Lung (tissue), 12 donors: ENCODE data around the gene GAS6. TPM values are rescaled to one million over a fixed set of nuclear protein-coding genes. Genes with fewer than 3 reads are reported as not detected.
"Not testable (repeated sequence)": the region's sequence is repeated elsewhere in the genome, so short reads cannot be mapped to it uniquely, and the experiment has no call there.

ENCODE experiments used
- ATAC-seq: fragments of 200-7000 bp; cut with Tn5 transposase; one replicate; pipeline ENCODE4 v1.9.1; 2020; ENCODE audit warnings: moderate number of reproducible peaks; ENCODE audit not compliant: insufficient read depth, low FRiP score
- DNase-seq, 3 donors: peaks; one replicate each; pipeline ENCODE4 v3.0.0-alpha.2; 2013 to 2017
- H3K27ac ChIP-seq, 2 donors: one replicate each; pipeline ENCODE4 v1.5.1; 2013; ENCODE audit warnings: mild to moderate bottlenecking in 2 of 2, moderate library complexity in 2 of 2, control low read depth in 1 of 2, inconsistent platforms in 1 of 2, low read depth in 1 of 2, low read length in 1 of 2
- H3K27me3 ChIP-seq, 3 donors: one replicate each; pipeline ENCODE4 v1.5.1; 2013; ENCODE audit warnings: low read length in 2 of 3; ENCODE audit not compliant: control insufficient read depth in 3 of 3, insufficient read depth in 3 of 3
- H3K36me3 ChIP-seq, 4 donors: one replicate each; pipeline ENCODE4 v1.5.1; 2013; ENCODE audit warnings: low read length in 4 of 4, mild to moderate bottlenecking in 1 of 4, moderate library complexity in 1 of 4; ENCODE audit not compliant: control insufficient read depth in 4 of 4, insufficient read depth in 4 of 4
- H3K4me1 ChIP-seq, 5 donors: one replicate each; pipeline ENCODE4 v1.5.1; 2013; ENCODE audit warnings: low read length in 5 of 5, mild to moderate bottlenecking in 2 of 5, moderate library complexity in 1 of 5; ENCODE audit not compliant: control insufficient read depth in 5 of 5, insufficient read depth in 5 of 5
- H3K4me3 ChIP-seq: one replicate; pipeline ENCODE4 v1.5.1; 2013; ENCODE audit warnings: mild to moderate bottlenecking, control low read depth, moderate library complexity
- H3K9ac ChIP-seq, 2 donors: one replicate each; pipeline ENCODE4 v1.5.1; 2013; ENCODE audit warnings: low read length in 2 of 2, control low read depth in 1 of 2; ENCODE audit not compliant: insufficient read depth in 1 of 2
- H3K9me3 ChIP-seq, 4 donors: one replicate each; pipeline ENCODE4 v1.5.1; 2013; ENCODE audit warnings: low read length in 3 of 4, mild to moderate bottlenecking in 1 of 4, moderate library complexity in 1 of 4; ENCODE audit not compliant: control insufficient read depth in 4 of 4, insufficient read depth in 3 of 4
- CTCF ChIP-seq: IDR thresholded peaks from 2 replicates; pipeline ENCODE4 v1.5.1; 2012; ENCODE audit warnings: mild to moderate bottlenecking; ENCODE audit errors: control extremely low read depth, extremely low read depth
- WGBS, 2 donors: extraction: QIAGEN DNeasy Blood & Tissue Kit; methylation state at CpG; one replicate each; pipeline ENCODE4 v1.1.7; 2013; 5-methylcytosine and 5-hydroxymethylcytosine counted together
- polyA plus RNA-seq, 2 donors: library from polyadenylated mRNA; stranded (reverse); fragments of 200-250 nt; gene quantifications; one replicate each; pipeline ENCODE4 v1.2.1, GENCODE V29; 2013
- total RNA-seq, 2 donors: library from RNA; depleted of rRNA in 1 of 2; stranded (reverse); fragments of >200 nt in 1 of 2; gene quantifications; one replicate each; pipeline ENCODE4 v1.2.1, GENCODE V29; 2014 to 2021
- donor health status: control.
- donor health status: control.
- donor health status: Bipolar disorder and iron deficiency.
- donor health status: healthy.
- donor health status: DM: yes; HTN: yes; CAD: no.

GAS6 gene
- total and polyA plus RNA-seq, 4 donors: 61.8 to 107 (median 76.1) TPM

- Histone ChIP-seq H3K9ac (no peak overlapping the region), H3K27ac (no peak overlapping the region), H3K4me1 (peaks cover 0 to 3% (median 0%) of the 10 kb centered on the region in 5 donors), H3K4me3 (no peak overlapping the region), H3K9me3 (no peaks in the 10 kb centered on the region), H3K27me3 (no peaks in the 10 kb centered on the region), H3K36me3 (no peaks in the 10 kb centered on the region)
- ATAC-seq (no peak), DNase-seq (no peak)
- TF ChIP-seq CTCF: no peak
- 89 to 90% methylated on average over 10 of the region's 10 CpGs for WGBS, 2 donors
These were observed 10.3 kb upstream of the GAS6 start for GRCh38 chr13:113874177-113874576.

- no peak overlapping the region for H3K4me3 ChIP-seq
- H3K9me3 ChIP-seq: no peaks in the 10 kb centered on the region
- peaks cover 0 to 4% (median 2%) of the 10 kb centered on the region in 5 donors for H3K4me1 ChIP-seq
- DNase-seq (no peak), ATAC-seq (no peak)
- peaks cover 0 to 21% (median 21%) of the 10 kb centered on the region in 3 donors for H3K27me3 ChIP-seq
- 90 to 95% methylated on average over 4 of the region's 4 CpGs for WGBS, 2 donors
- no peak overlapping the region for H3K27ac ChIP-seq
- H3K9ac ChIP-seq: no peak overlapping the region
- no peak for TF ChIP-seq CTCF
- no peaks in the 10 kb centered on the region for H3K36me3 ChIP-seq
These were observed 5.4 kb upstream of the GAS6 start for GRCh38 chr13:113869263-113869662.

GRCh38 chr13:113867913-113868312 is 4.0 kb upstream of the GAS6 start:
- H3K27me3 ChIP-seq: peaks cover 0 to 25% (median 23%) of the 10 kb centered on the region in 3 donors
- not testable (repeated sequence) for H3K9ac ChIP-seq, ATAC-seq, H3K27ac ChIP-seq, H3K4me1 ChIP-seq, DNase-seq, H3K9me3 ChIP-seq, H3K36me3 ChIP-seq, H3K4me3 ChIP-seq
- WGBS, 2 donors: 62 to 72% methylated on average over 5 of the region's 5 CpGs

- no peak for ATAC-seq
- Histone ChIP-seq H3K9me3 (no peaks in the 10 kb centered on the region), H3K4me1 (peaks cover 0 to 12% (median 8%) of the 10 kb centered on the region in 5 donors), H3K4me3 (no peak overlapping the region), H3K9ac (peak overlapping the region in 1 of 2 donors; percentile 13), H3K36me3 (no peaks in the 10 kb centered on the region), H3K27me3 (peaks cover 0 to 26% (median 23%) of the 10 kb centered on the region in 3 donors), H3K27ac (no peak overlapping the region)
- no peak for TF ChIP-seq CTCF
- no peak for DNase-seq
- 83 to 94% methylated on average over 4 of the region's 4 CpGs for WGBS, 2 donors
These were observed 1.6 kb upstream of the GAS6 start for GRCh38 chr13:113865427-113865826.
